Tibial nerve (tissue), 4 donors: ENCODE data around the gene NOSTRIN. TPM values are rescaled to one million over a fixed set of nuclear protein-coding genes. Genes with fewer than 3 reads are reported as not detected.
A peak's percentile ranks its signal among the peaks of the same experiment; 100 is the strongest.

Source experiments
- DNase-seq, 2 donors: peaks; one replicate each; pipeline ENCODE4 v3.0.0-alpha.2; 2019; ENCODE audit warnings: low spot score in 2 of 2
- H3K27ac ChIP-seq, 4 donors: fragments of 200-600 bp; sonication (generic) in 3 of 4; one replicate each; pipeline ENCODE4 v1.5.1; 2017 to 2019; ENCODE audit warnings: mild to moderate bottlenecking in 1 of 4
- H3K27me3 ChIP-seq, 2 donors: fragments of 200-600 bp; sonication (generic) in 1 of 2; one replicate each; pipeline versions ENCODE4 v1.5.1 to v1.6.0; 2017 to 2019
- H3K36me3 ChIP-seq, 3 donors: fragments of 200-600 bp; sonication (generic); one replicate each; pipeline ENCODE4 v1.5.1; 2018 to 2019
- H3K4me1 ChIP-seq, 4 donors: fragments of 200-600 bp; sonication (generic) in 3 of 4; one replicate each; pipeline ENCODE4 v1.5.1; 2017 to 2019
- H3K4me3 ChIP-seq, 4 donors: fragments of 200-600 bp; sonication (generic) in 3 of 4; one replicate each; pipeline ENCODE4 v1.5.1; 2017 to 2019; ENCODE audit warnings: mild to moderate bottlenecking in 1 of 4, moderate library complexity in 1 of 4
- H3K9me3 ChIP-seq, 4 donors: fragments of 200-600 bp; sonication (generic) in 3 of 4; one replicate each; pipeline ENCODE4 v1.5.1; 2017 to 2019
- EP300 ChIP-seq, 2 donors: sonication (generic); formaldehyde crosslinking; IDR thresholded peaks; one replicate each; pipeline ENCODE4 v1.6.1; 2017; ENCODE audit warnings: antibody characterized with exemption in 2 of 2, mild to moderate bottlenecking in 1 of 2
- POLR2A ChIP-seq, 2 donors: fragments of 450-650 bp; IDR thresholded peaks; one replicate each; pipeline ENCODE4 v1.6.1; 2017; ENCODE audit warnings: antibody characterized with exemption in 2 of 2, mild to moderate bottlenecking in 2 of 2, moderate library complexity in 2 of 2
- WGBS, 2 donors: methylation state at CpG; one replicate each; pipeline ENCODE4 v1.1.5; 2018; 5-methylcytosine and 5-hydroxymethylcytosine counted together
- total RNA-seq, 4 donors: library from RNA; depleted of rRNA; stranded (reverse); fragments of >200 nt; gene quantifications; one replicate each; pipeline ENCODE4 v1.1.0, GENCODE V29; 2016
- TF ChIP-seq, protein P1 (sequence below), 5 experiments: fragments of 200-600 bp in 3 of 5; fragments of 450-650 bp in 2 of 5; sonication (generic) in 3 of 5; IDR thresholded peaks; one replicate each; pipeline ENCODE4 v1.5.1; 2016 to 2019; ENCODE audit warnings: antibody characterized with exemption in 5 of 5, mild to moderate bottlenecking in 3 of 5, moderate library complexity in 2 of 5

Gene NOSTRIN
- total RNA-seq, 4 donors from 2014 or later, result 6.3 to 42.4 (median 24.4) TPM

DNA sequence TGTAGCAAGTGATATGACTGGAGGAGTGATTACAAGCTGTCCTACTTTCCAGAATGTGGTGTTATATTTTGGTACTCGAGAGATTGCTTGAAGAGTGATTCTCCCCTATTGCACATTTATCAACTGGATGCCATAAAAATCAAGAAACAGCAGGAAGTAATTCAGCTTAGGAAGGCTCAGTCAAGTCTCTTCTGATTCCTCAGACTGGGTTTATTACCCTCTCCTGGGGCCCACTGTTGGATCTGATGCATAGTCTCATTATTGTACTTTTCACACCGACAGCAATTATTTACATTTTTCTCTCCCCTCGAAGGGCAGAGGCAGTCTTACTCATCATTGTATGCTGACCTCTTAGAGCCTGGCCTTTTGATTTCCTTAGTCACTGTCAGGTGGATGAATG lies 9.3 kb downstream of the NOSTRIN start:
- no peak for DNase-seq
- Histone ChIP-seq H3K4me3 (no peak overlapping the region), H3K27ac (no peak overlapping the region), H3K9me3 (no peaks in the 10 kb centered on the region), H3K27me3 (no peaks in the 10 kb centered on the region), H3K4me1 (no peaks in the 10 kb centered on the region), H3K36me3 (no peaks in the 10 kb centered on the region)
- TF ChIP-seq POLR2A (IDR thresholded peaks at IDR 0.05) (no peak), EP300 (IDR thresholded peaks at IDR 0.05) (no peak)
- TF ChIP-seq, protein P1, sequence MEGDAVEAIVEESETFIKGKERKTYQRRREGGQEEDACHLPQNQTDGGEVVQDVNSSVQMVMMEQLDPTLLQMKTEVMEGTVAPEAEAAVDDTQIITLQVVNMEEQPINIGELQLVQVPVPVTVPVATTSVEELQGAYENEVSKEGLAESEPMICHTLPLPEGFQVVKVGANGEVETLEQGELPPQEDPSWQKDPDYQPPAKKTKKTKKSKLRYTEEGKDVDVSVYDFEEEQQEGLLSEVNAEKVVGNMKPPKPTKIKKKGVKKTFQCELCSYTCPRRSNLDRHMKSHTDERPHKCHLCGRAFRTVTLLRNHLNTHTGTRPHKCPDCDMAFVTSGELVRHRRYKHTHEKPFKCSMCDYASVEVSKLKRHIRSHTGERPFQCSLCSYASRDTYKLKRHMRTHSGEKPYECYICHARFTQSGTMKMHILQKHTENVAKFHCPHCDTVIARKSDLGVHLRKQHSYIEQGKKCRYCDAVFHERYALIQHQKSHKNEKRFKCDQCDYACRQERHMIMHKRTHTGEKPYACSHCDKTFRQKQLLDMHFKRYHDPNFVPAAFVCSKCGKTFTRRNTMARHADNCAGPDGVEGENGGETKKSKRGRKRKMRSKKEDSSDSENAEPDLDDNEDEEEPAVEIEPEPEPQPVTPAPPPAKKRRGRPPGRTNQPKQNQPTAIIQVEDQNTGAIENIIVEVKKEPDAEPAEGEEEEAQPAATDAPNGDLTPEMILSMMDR (IDR thresholded peaks at IDR 0.05), result no peak
- 41% methylated on average over 3 of the region's 3 CpGs for WGBS, 2 donors

DNA sequence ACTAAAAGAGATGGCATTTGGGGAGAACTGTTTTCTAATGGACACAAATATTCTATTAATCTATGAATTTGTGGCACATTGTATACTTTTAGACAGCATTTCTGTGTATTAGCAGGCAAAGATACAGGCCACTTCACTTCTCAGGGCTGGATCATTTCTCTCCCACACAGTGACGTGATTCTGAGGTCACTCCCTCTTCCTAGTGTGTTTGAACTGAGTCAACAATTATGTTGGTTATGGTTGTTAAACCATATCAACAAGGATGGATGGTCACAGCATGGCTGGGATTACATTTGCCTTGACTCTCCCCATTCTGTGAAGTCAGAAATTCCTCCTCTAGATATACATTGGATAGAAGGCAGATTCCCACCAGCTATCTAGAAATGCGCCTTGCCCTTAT lies 11.6 kb downstream of the NOSTRIN start:
- no peak overlapping the region for H3K4me3 ChIP-seq
- no peak for DNase-seq
- TF ChIP-seq EP300 (IDR thresholded peaks at IDR 0.05), result no peak
- TF ChIP-seq, protein P1 (IDR thresholded peaks at IDR 0.05), result no peak
- TF ChIP-seq POLR2A (IDR thresholded peaks at IDR 0.05), result no peak
- H3K27ac ChIP-seq, result no peak overlapping the region
- peaks cover 0 to 4% (median 0%) of the 10 kb centered on the region in 4 donors for H3K4me1 ChIP-seq
- no peaks in the 10 kb centered on the region for H3K36me3 ChIP-seq
- WGBS, 2 donors, result 84 to 88% methylated on average over 2 of the region's 2 CpGs
- no peaks in the 10 kb centered on the region for H3K9me3 ChIP-seq
- no peaks in the 10 kb centered on the region for H3K27me3 ChIP-seq

DNA sequence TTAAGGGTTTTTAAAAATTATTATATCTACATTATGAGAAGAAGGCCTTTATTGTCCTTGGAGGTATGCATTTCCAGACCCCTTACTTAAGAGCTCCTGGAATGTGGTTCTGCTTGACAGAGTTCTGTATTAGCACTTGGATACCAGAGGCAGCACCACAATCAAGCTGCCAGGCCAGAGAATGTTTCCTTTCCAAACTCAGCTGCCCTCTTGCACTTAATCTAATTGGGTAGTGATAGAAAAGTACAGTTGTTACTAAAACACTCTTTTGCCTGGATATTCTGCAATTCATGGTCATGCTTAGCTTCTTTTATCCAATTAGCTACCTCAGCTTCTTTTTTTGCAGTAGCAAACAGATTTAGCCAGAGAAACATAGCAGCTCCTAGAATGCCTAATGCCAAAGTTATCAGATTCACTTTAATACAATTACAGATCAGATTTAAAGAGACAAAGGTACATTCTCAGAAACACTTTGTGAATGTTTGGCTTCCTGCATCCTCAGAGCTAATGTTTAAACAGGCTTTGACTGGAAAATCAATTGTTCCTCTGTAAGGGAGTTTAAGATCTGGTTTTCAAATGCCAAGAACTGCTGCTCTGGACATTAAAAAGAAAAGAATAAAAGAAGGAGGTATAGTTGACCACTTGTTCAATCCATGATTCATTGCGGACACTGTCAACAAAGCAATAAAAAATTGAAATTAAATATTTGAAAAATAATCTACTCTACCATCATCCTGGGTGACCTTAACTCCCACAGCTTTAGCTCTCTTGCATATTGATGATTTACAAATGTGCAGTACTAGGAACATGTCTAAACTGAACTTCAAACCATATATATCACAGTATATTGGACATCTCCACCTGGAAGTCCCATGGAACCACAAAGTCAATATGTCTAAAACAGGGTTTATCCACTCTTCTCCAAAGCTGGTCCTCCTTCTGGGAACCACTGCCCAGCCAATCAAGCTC lies 12.8 kb downstream of the NOSTRIN start:
- peaks cover 0 to 11% (median 0%) of the 10 kb centered on the region in 4 donors for H3K4me1 ChIP-seq
- TF ChIP-seq, protein P1 (IDR thresholded peaks at IDR 0.05), result no peak
- TF ChIP-seq POLR2A (IDR thresholded peaks at IDR 0.05), result no peak
- TF ChIP-seq EP300 (IDR thresholded peaks at IDR 0.05), result no peak
- DNase-seq, result no peak
- no peaks in the 10 kb centered on the region for H3K36me3 ChIP-seq
- WGBS, 2 donors, result 45 to 69% methylated on average over 1 of the region's 1 CpG
- H3K4me3 ChIP-seq, result no peak overlapping the region
- H3K27ac ChIP-seq, result no peak overlapping the region
- H3K9me3 ChIP-seq, result no peaks in the 10 kb centered on the region
- no peaks in the 10 kb centered on the region for H3K27me3 ChIP-seq

DNA sequence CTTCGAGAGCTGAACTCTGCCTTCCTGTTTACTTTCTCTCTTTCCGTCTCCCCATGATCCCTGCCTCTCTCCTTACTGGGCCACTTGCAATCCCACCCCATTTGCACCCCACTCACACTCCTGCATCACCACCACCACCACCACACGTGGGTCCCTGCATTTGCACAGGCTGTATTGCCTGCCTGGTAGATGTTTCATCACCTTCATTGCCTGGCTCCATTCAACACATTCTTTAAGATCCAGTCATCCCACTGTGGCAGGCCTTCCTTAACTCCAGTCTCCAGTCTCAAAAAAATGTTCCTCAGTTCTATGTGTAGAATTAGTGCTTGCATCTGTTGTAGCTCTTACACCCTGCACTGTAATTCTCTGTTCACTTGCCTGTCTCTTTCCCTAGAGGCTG lies 13.9 kb downstream of the NOSTRIN start:
- TF ChIP-seq EP300 (IDR thresholded peaks at IDR 0.05) (no peak), POLR2A (IDR thresholded peaks at IDR 0.05) (no peak)
- TF ChIP-seq, protein P1 (IDR thresholded peaks at IDR 0.05), result no peak
- Histone ChIP-seq H3K27ac (no peak overlapping the region), H3K9me3 (no peaks in the 10 kb centered on the region), H3K4me1 (peaks cover 0 to 11% (median 0%) of the 10 kb centered on the region in 4 donors), H3K4me3 (no peak overlapping the region), H3K36me3 (no peaks in the 10 kb centered on the region), H3K27me3 (no peaks in the 10 kb centered on the region)
- 83 to 87% methylated on average over 3 of the region's 3 CpGs for WGBS, 2 donors
- no peak for DNase-seq

DNA sequence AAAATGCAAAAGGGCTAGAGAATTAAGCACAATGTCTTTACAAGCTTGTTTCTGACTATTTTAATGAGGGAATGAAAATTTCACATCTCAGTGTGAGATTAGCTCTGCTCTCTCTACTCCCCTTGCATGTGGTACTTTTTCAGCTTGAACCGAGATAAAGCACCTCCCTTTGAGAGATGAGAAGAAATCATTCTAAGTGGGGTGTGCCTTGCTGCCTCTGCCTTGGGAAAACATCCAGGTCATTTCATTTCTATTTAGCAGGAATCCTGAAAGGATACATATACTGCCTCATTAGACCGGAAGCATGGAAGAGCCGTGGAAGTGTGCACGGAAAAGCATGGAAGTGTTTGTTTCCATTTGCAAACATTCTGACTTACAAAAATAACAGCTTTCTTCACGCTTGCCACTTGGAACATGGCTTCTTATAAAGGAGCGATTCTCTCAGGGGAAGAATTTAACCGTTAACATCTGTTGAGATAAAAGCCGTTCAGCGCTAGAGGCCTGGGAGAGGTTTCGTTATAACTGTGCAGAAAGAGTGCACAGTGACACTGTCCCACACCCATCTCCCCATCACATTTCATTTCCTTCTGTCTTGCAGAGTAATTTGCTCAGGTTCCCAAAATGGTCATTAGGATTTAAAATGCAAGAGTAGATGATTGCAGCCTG lies 16.7 kb downstream of the NOSTRIN start:
- peak overlapping the region in 1 of 4 donors; percentile 20 for H3K4me3 ChIP-seq
- no peak for DNase-seq
- H3K27me3 ChIP-seq, result no peaks in the 10 kb centered on the region
- peaks cover 0 to 11% (median 0%) of the 10 kb centered on the region in 4 donors for H3K4me1 ChIP-seq
- H3K27ac ChIP-seq, result no peak overlapping the region
- TF ChIP-seq POLR2A (IDR thresholded peaks at IDR 0.05), result no peak
- no peak for TF ChIP-seq EP300 (IDR thresholded peaks at IDR 0.05)
- TF ChIP-seq, protein P1 (IDR thresholded peaks at IDR 0.05), result no peak
- no peaks in the 10 kb centered on the region for H3K36me3 ChIP-seq
- 23 to 29% methylated on average over 10 of the region's 10 CpGs for WGBS, 2 donors
- no peaks in the 10 kb centered on the region for H3K9me3 ChIP-seq
